ENCODE data around the gene PRKCZ. TPM values are rescaled to one million over a fixed set of nuclear protein-coding genes. Genes with fewer than 3 reads are reported as not detected.

Gene PRKCZ
- total RNA-seq, 1 donor from 2014 or later: 32.6 TPM

DNA sequence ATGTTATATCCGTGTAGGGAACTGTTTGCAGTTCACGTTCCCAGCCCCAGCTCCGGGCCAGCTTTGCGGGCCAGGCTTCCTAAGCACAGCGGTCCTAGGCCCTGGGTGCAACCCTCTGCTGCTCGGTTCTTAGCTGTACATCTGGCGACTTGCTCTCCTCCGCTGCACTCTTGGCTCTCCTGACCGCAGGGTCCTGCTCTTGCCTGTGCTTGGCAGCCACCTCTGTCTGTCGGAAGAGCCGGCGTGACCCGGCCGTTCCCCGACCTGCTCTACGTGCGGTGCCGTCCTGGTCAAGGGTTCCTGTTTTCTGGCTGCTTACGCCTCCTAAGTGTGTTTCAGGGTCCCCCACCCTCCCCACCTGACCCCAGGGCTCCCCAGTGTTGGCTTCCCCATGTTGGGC lies 107.6 kb downstream of the PRKCZ start:
- Histone ChIP-seq H4K20me1 (ENCODE audit: insufficient read depth, low read length) (peaks cover 6% of the 10 kb centered on the region), H3K4me1 (ENCODE audit: insufficient read depth, low read length) (no peaks in the 10 kb centered on the region), H3K4me3 (ENCODE audit: insufficient read depth, low read depth, low read length) (no peak overlapping the region), H3K27me3 (ENCODE audit: insufficient read depth, low read length) (no peaks in the 10 kb centered on the region), H3K9ac (ENCODE audit: low read length) (no peak overlapping the region), H3K36me3 (ENCODE audit: insufficient read depth, low read length) (no peaks in the 10 kb centered on the region), H2AFZ (ENCODE audit: low read depth, low read length) (no peak overlapping the region), H3K9me3 (ENCODE audit: insufficient read depth, low read depth, low read length) (no peaks in the 10 kb centered on the region), H3K4me2 (ENCODE audit: low read length) (no peak overlapping the region), H3K27ac (ENCODE audit: low read depth, low read length) (no peak overlapping the region), H3K79me2 (ENCODE audit: insufficient read depth, low read length) (no peaks in the 10 kb centered on the region)
- Mint-ChIP-seq H3K27me3 (ENCODE audit: low read depth, unreplicated experiment) (no peaks in the 10 kb centered on the region), H3K27ac (ENCODE audit: unreplicated experiment) (no peak overlapping the region), H3K9me3 (ENCODE audit: unreplicated experiment) (peaks cover 2% of the 10 kb centered on the region), H3K4me3 (ENCODE audit: unreplicated experiment) (no peak overlapping the region), H3K36me3 (ENCODE audit: low read depth, unreplicated experiment) (peaks cover 21% of the 10 kb centered on the region), H3K4me1 (ENCODE audit: low read depth, unreplicated experiment) (no peaks in the 10 kb centered on the region)
- no peak for FAIRE-seq
- TF ChIP-seq EZH2 (IDR thresholded peaks at IDR 0.05; ENCODE audit: insufficient read depth, low read length): no peak
- TF ChIP-seq, protein P1, sequence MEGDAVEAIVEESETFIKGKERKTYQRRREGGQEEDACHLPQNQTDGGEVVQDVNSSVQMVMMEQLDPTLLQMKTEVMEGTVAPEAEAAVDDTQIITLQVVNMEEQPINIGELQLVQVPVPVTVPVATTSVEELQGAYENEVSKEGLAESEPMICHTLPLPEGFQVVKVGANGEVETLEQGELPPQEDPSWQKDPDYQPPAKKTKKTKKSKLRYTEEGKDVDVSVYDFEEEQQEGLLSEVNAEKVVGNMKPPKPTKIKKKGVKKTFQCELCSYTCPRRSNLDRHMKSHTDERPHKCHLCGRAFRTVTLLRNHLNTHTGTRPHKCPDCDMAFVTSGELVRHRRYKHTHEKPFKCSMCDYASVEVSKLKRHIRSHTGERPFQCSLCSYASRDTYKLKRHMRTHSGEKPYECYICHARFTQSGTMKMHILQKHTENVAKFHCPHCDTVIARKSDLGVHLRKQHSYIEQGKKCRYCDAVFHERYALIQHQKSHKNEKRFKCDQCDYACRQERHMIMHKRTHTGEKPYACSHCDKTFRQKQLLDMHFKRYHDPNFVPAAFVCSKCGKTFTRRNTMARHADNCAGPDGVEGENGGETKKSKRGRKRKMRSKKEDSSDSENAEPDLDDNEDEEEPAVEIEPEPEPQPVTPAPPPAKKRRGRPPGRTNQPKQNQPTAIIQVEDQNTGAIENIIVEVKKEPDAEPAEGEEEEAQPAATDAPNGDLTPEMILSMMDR (IDR thresholded peaks at IDR 0.05; ENCODE audit: insufficient read depth, low read depth, low read length): no peak
- DNase-seq (ENCODE audit: low read depth): no peak

DNA sequence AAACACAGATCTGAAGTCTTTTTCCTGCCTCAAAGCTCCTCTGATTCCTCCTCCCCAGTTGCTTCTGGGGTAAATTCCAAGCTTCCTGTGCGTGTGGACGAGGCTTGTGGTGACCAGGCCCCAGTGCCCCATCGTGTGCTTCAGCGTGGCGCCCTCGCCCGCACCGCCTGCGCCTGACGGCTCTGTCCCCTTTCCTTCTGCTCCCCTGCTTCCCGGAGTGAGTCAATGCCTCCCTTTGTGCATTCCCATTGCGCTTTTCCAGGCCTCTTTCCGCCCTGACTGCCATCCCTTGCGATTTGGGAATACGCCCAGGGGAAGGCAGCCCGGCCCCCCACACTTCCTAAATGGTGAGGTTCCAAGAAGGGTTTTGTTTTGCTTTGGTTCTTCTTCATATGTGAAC lies 108.1 kb downstream of the PRKCZ start:
- H3K27ac Mint-ChIP-seq (ENCODE audit: unreplicated experiment): peak overlapping the region; percentile 67
- H3K4me3 Mint-ChIP-seq (ENCODE audit: unreplicated experiment): no peak overlapping the region
- H3K9me3 ChIP-seq (ENCODE audit: insufficient read depth, low read depth, low read length): no peaks in the 10 kb centered on the region
- H3K9ac ChIP-seq (ENCODE audit: low read length): no peak overlapping the region
- H3K36me3 Mint-ChIP-seq (ENCODE audit: low read depth, unreplicated experiment): peaks cover 25% of the 10 kb centered on the region
- peaks cover 2% of the 10 kb centered on the region for H3K9me3 Mint-ChIP-seq (ENCODE audit: unreplicated experiment)
- no peaks in the 10 kb centered on the region for H3K27me3 Mint-ChIP-seq (ENCODE audit: low read depth, unreplicated experiment)
- DNase-seq (ENCODE audit: low read depth) (no peak), FAIRE-seq (no peak)
- H2AFZ ChIP-seq (ENCODE audit: low read depth, low read length): no peak overlapping the region
- H3K4me1 ChIP-seq (ENCODE audit: insufficient read depth, low read length): no peaks in the 10 kb centered on the region
- H3K27me3 ChIP-seq (ENCODE audit: insufficient read depth, low read length): no peaks in the 10 kb centered on the region
- no peaks in the 10 kb centered on the region for H3K79me2 ChIP-seq (ENCODE audit: insufficient read depth, low read length)
- no peak overlapping the region for H3K27ac ChIP-seq (ENCODE audit: low read depth, low read length)
- H3K4me3 ChIP-seq (ENCODE audit: insufficient read depth, low read depth, low read length): no peak overlapping the region
- H4K20me1 ChIP-seq (ENCODE audit: insufficient read depth, low read length): peaks cover 6% of the 10 kb centered on the region
- H3K4me2 ChIP-seq (ENCODE audit: low read length): no peak overlapping the region
- no peaks in the 10 kb centered on the region for H3K4me1 Mint-ChIP-seq (ENCODE audit: low read depth, unreplicated experiment)
- H3K36me3 ChIP-seq (ENCODE audit: insufficient read depth, low read length): no peaks in the 10 kb centered on the region
- TF ChIP-seq, protein P1 (IDR thresholded peaks at IDR 0.05; ENCODE audit: insufficient read depth, low read depth, low read length): no peak

DNA sequence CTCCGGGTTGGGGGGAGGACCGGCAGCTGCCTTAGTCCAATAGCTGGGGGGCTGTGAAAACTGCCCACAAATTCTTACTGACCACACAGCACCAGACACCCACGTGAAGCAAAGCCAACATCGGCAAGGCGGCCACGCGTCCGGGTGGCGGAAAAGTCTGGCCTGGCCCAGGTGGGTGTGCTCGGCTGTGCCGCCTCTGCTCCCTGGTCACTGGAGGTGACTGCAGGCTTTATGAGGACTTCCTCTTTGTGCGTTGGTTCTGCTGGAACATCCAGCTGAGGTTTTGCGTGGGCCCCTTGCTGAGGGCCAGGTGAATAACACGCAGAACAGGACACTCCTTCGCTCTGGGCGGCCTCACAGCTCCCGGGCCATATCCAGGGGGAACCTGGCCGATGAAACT lies 108.9 kb downstream of the PRKCZ start:
- Histone ChIP-seq H3K79me2 (ENCODE audit: insufficient read depth, low read length) (no peaks in the 10 kb centered on the region), H3K4me2 (ENCODE audit: low read length) (no peak overlapping the region), H3K9me3 (ENCODE audit: insufficient read depth, low read depth, low read length) (no peaks in the 10 kb centered on the region), H3K27me3 (ENCODE audit: insufficient read depth, low read length) (no peaks in the 10 kb centered on the region), H3K36me3 (ENCODE audit: insufficient read depth, low read length) (no peaks in the 10 kb centered on the region), H3K4me1 (ENCODE audit: insufficient read depth, low read length) (no peaks in the 10 kb centered on the region), H3K9ac (ENCODE audit: low read length) (no peak overlapping the region), H4K20me1 (ENCODE audit: insufficient read depth, low read length) (peaks cover 6% of the 10 kb centered on the region), H3K27ac (ENCODE audit: low read depth, low read length) (no peak overlapping the region), H2AFZ (ENCODE audit: low read depth, low read length) (no peak overlapping the region), H3K4me3 (ENCODE audit: insufficient read depth, low read depth, low read length) (no peak overlapping the region)
- Mint-ChIP-seq H3K9me3 (ENCODE audit: unreplicated experiment) (peaks cover 2% of the 10 kb centered on the region), H3K27ac (ENCODE audit: unreplicated experiment) (no peak overlapping the region), H3K4me3 (ENCODE audit: unreplicated experiment) (no peak overlapping the region), H3K36me3 (ENCODE audit: low read depth, unreplicated experiment) (peaks cover 28% of the 10 kb centered on the region), H3K27me3 (ENCODE audit: low read depth, unreplicated experiment) (no peaks in the 10 kb centered on the region), H3K4me1 (ENCODE audit: low read depth, unreplicated experiment) (no peaks in the 10 kb centered on the region)
- no peak for TF ChIP-seq EZH2 (IDR thresholded peaks at IDR 0.05; ENCODE audit: insufficient read depth, low read length)
- TF ChIP-seq, protein P1 (IDR thresholded peaks at IDR 0.05; ENCODE audit: insufficient read depth, low read depth, low read length): no peak
- no peak for DNase-seq (ENCODE audit: low read depth)
- no peak for FAIRE-seq

Measured in astrocyte (in vitro differentiated cells and primary cell).